NCI-H187 (cell line): ENCODE measurements around the gene SPEM1.

Source experiments
- DNase-seq, 2 experiments: peaks; one replicate each; lab custom pipeline; 2025; lab: John Stamatoyannopoulos, UW

The SPEM1 gene

GRCh38 chr17:7418472-7419152 lies 1.5 kb upstream of the SPEM1 start:
- DNase-seq, result no peak

DNA sequence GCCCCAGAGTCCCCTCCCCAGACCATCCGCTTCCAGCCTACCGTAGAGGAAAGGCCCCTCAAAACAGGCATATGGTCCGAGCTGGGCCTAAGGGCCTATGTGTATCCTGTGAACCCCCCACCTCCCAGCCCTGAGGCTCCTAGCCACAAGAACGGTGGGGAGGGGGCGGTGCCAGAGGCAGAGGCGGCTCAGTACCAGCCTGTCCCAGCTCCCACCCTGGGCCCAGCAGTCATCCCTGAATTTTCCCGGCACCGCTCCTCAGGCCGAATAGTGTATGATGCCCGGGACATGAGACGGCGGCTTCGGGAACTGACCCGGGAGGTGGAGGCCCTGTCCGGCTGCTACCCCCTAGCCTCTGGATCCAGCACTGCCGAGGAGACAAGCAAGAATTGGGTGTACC lies 1.1 kb downstream of the SPEM1 start:
- no peak for DNase-seq

DNA sequence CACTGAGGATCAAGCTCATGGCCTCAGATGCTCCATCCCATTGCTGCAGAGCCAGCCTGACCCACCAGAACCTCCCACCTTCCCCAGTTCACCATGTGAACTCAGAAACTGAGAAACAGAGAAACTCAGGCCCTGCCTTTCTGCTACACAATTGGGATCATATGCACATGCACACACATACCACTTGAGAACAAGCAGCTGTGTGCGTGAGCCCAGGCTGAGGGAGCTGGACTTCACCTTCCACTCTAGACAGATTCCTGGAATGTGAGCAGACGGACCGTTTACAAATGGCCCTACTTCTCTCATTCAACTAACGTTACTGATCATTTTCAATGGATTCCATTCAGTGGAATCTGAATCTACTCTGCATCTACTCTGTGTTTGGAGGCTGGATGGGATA lies 3.6 kb downstream of the SPEM1 start:
- no peak for DNase-seq

- no peak for DNase-seq
Observed at GRCh38 chr17:7425316-7425715, 5.2 kb downstream of the SPEM1 start, which contains the start of gene SPEM2. TSS of gene SPEM2 (plus strand) at chr17:7425616. CDS start at chr17:7425689, 73 bp downstream.

DNA sequence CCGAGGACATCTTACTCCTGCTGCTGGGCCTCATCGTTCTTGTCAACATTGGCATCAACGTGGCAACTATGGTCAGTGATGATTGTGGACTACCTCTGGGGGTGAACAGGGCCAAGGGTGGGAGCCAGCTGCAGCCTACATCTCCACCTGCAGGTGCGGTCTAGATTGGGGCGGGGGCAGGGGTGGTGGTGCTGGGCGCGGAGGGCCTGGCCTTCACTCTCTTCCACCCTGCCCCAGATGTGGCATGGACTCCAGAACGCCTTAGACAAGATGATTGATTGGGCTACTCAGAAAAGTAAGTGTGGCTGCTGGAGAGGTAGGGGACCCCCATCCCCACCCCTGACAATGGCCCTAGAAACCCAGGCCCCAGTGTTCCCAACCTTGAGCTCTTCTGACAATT lies 5.6 kb downstream of the SPEM1 start:
- DNase-seq, result no peak

- no peak for DNase-seq
Observed at GRCh38 chr17:7426203-7426863, 6.2 kb downstream of the SPEM1 start.

- no peak for DNase-seq
Observed at GRCh38 chr17:7426896-7427489, 6.9 kb downstream of the SPEM1 start.

GRCh38 chr17:7427549-7427948 lies 7.4 kb downstream of the SPEM1 start:
- DNase-seq, result no peak

DNA sequence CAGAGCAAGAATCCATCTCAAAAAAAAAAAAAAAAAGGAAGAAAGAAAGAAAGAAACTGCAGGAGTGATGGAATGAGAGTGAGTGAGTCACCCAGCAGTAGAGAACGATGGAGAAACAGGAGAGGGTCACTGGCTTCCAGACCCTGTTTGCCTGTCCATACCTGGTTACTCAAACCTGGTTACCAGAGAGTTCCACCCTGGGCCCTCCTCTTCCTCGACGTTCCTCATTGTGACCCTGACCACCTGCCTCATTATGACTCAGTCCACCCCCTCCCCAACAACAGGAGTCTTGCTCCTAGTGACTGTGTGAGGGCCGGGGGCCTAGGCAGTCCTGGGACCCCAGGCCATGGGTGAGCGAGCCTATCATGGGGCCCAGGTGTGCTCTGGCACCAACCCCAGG lies 8.4 kb downstream of the SPEM1 start, which contains the start of gene SPEM3:
Gene SPEM3, plus strand, starts transcription at position 301 of the 400 bp plus-strand sequence. Its CDS starts 46 bp downstream, at position 347.
- DNase-seq, result no peak

GRCh38 chr17:7429722-7430121 lies 9.6 kb downstream of the SPEM1 start:
- no peak for DNase-seq

GRCh38 chr17:7431231-7431630 lies 11.1 kb downstream of the SPEM1 start:
- no peak for DNase-seq

DNA sequence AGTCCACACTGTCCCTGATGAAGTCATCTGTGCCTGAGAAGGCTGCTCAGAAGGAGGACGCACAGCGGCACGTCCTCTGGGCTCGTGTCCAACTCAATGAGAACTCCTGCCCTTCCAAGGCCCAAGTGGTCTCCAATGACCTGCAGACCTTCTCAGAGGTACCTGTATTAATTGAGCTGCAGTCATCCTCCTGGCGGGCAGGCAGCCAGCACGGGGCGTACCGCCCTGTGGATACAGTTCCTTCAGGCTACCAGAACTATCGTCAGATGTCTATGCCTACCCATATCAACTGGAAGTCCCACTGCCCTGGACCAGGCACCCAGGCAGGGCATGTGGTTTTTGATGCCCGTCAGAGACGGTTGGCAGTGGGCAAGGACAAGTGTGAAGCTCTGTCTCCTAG lies 12.2 kb downstream of the SPEM1 start:
- DNase-seq, result no peak

- DNase-seq, result no peak
Observed at GRCh38 chr17:7435676-7436555, 15.8 kb downstream of the SPEM1 start.

GRCh38 chr17:7436556-7437368 lies 16.6 kb downstream of the SPEM1 start:
- DNase-seq, result peak; percentile 27 to 42

- no peak for DNase-seq
Observed at GRCh38 chr17:7437369-7437863, 17.3 kb downstream of the SPEM1 start.

DNA sequence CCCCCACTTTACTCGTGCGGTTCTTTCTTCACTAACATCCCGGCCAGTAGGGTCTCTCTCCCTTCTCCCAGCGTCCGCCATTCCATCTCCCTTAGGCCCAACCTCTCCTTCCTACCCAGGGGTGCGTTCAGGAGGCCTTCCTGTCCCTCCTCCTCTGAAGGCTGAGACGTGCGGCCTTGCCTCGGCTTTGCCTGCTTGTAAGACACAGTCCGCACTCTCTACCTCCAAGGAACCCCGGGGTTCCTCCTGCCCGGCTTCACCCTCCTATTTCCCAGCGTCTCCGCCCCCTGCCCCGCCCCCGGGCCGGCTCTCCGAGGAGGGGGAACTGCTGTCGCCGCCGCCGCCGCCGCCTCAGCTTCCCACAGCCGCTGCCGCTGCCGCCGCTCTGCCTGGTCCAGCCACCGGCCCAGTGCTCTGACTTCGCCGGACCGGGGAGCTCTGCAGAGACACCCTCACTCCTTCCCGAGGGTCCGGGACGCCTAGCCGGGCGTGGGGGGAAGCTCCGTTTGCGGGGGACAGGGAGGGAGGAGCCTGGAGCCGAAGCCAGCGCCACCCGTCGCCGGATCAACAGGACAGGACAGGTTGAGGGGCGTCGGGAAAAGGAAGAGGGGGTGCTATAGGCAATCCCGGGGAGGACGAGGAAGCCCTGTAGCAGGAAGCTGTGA lies 18.0 kb downstream of the SPEM1 start:
- no peak for DNase-seq

GRCh38 chr17:7438656-7439460 lies 18.7 kb downstream of the SPEM1 start:
- DNase-seq, result no peak

GRCh38 chr17:7439462-7440112 lies 19.5 kb downstream of the SPEM1 start, which contains the start of gene FGF11:
TSS of gene FGF11 (plus strand) at chr17:7439512. CDS start at chr17:7439621, 109 bp downstream.
- no peak for DNase-seq
